Activated B cell treated with CpG ODN at 0.5 μM for 24 hours (primary cell): Measurements from ENCODE around the gene WDR7. TPM values are rescaled to one million over a fixed set of nuclear protein-coding genes. Genes with fewer than 3 reads are reported as not detected.

Source experiments
- ATAC-seq: fragments of 200-7000 bp; cut with Tn5 transposase; one replicate; pipeline ENCODE4 v1.10.0; 2021; ENCODE audit warnings: low read depth, mild to moderate bottlenecking, moderate library complexity
- CTCF ChIA-PET: fragments of 350-600 bp; sonication (Branson Sonifier 250); formaldehyde crosslinking; loops from one replicate; lab custom pipeline; 2021; ENCODE audit warnings: antibody characterized with exemption; lab: Charles Lee
- POLR2A ChIA-PET: fragments of 350-600 bp; sonication (Branson Sonifier 250); formaldehyde crosslinking; loops from one replicate; lab custom pipeline; 2021; ENCODE audit warnings: antibody characterized with exemption; lab: Charles Lee
- DNase-seq: peaks from one replicate; pipeline ENCODE4 v3.0.0; 2022
- H3K27ac Mint-ChIP-seq: one replicate; pipeline ENCODE4 v1.8.0; 2020; ENCODE audit warnings: mixed read lengths
- H3K27me3 Mint-ChIP-seq: one replicate; pipeline ENCODE4 v1.8.0; 2021; ENCODE audit warnings: mixed read lengths
- H3K36me3 Mint-ChIP-seq: one replicate; pipeline ENCODE4 v1.8.0; 2021; ENCODE audit warnings: low read depth, mixed read lengths
- H3K4me1 Mint-ChIP-seq: one replicate; pipeline ENCODE4 v1.8.0; 2021; ENCODE audit warnings: mixed read lengths
- H3K4me3 Mint-ChIP-seq: one replicate; pipeline ENCODE4 v1.8.0; 2020; ENCODE audit warnings: mild to moderate bottlenecking, mixed read lengths
- H3K9me3 Mint-ChIP-seq: one replicate; pipeline ENCODE4 v1.8.0; 2020; ENCODE audit warnings: mixed read lengths
- CTCF ChIP-seq: fragments of 200-600 bp; IDR thresholded peaks from one replicate; pipeline ENCODE4 v1.8.0; 2022; ENCODE audit warnings: antibody characterized with exemption, mild to moderate bottlenecking
- intact Hi-C: fragments of 100-400 bp; cut with micrococcal nuclease; formaldehyde crosslinking; loops from one replicate; pipeline ENCODE4 v1.15.1; 2024
- total RNA-seq: library from RNA; stranded (reverse); gene quantifications from 2 replicates; pipeline ENCODE4 v1.2.3, GENCODE V29; 2022

WDR7 gene
- total RNA-seq, 1 donor from 2014 or later, result 33.4 TPM

DNA sequence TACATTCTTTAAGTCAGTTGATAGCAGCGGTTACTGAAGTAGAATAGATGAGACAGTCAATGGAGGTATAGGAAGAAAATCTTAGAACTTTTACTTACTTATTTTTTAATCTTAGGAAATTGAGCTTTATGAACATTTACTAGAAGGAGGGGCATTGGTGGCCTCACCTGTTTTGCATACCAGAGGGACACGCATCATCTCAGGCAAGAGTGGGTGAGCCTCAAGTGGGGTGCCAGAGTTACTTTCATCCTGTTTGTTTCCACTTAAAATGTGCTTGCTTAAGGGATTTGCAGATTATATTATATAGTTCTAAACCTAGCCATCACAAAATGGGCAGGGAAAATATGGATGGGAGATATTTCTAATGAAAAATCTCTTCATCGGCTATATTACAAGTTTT lies 61.6 kb downstream of the WDR7 start:
- intact Hi-C loops, result no loop called here
- no peak for TF ChIP-seq CTCF
- no peak for ATAC-seq
- Mint-ChIP-seq H3K4me3 (no peak overlapping the region), H3K9me3 (no peaks in the 10 kb centered on the region), H3K4me1 (peaks cover 5% of the 10 kb centered on the region), H3K36me3 (peaks cover 3% of the 10 kb centered on the region), H3K27me3 (no peaks in the 10 kb centered on the region), H3K27ac (no peak overlapping the region)
- ChIA-PET CTCF (no interaction called here), POLR2A (no interaction called here)
- DNase-seq, result no peak

GRCh38 chr18:56715121-56715520 lies 64.0 kb downstream of the WDR7 start:
- Mint-ChIP-seq H3K27ac (no peak overlapping the region), H3K36me3 (peaks cover 17% of the 10 kb centered on the region), H3K4me3 (no peak overlapping the region), H3K27me3 (no peaks in the 10 kb centered on the region), H3K9me3 (no peaks in the 10 kb centered on the region), H3K4me1 (peaks cover 5% of the 10 kb centered on the region)
- ChIA-PET CTCF (interaction anchor here (1.2 kb wide), 1 partner anchor 12 kb away, joined by 3 read pairs; no protein-coding TSS in a partner anchor), POLR2A (no interaction called here)
- intact Hi-C loops, result no loop called here
- no peak for TF ChIP-seq CTCF
- ATAC-seq (no peak), DNase-seq (no peak)

- ChIA-PET CTCF (interaction anchor here (1.2 kb wide), 1 partner anchor 13 kb away, joined by 3 read pairs; no protein-coding TSS in a partner anchor), POLR2A (no interaction called here)
- Mint-ChIP-seq H3K4me1 (peaks cover 5% of the 10 kb centered on the region), H3K9me3 (no peaks in the 10 kb centered on the region), H3K27ac (no peak overlapping the region), H3K4me3 (no peak overlapping the region), H3K36me3 (peaks cover 20% of the 10 kb centered on the region), H3K27me3 (no peaks in the 10 kb centered on the region)
- ATAC-seq (no peak), DNase-seq (no peak)
- intact Hi-C loops, result no loop called here
- no peak for TF ChIP-seq CTCF
Measured at GRCh38 chr18:56716692-56717146, 65.6 kb downstream of the WDR7 start.

DNA sequence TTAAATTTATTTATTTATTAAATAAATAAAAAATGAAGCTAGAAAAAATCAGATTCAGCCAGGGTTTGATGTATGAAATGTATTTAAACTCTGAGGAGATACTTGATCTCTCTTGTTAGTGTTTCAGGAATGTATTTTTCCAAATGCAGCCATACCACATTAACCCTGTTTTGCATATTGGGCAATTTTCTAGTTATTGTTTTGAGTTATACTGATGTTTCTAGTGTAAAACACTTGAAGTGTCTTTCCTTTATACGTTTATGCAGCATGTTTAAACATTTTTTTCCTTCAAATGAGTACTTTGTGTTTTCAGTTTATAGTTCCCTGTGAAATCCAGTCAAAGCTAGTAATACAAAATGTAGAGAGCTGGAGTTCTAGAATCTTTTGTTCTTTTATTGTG lies 69.9 kb downstream of the WDR7 start:
- intact Hi-C loops, result no loop called here
- Mint-ChIP-seq H3K4me3 (no peak overlapping the region), H3K27ac (no peak overlapping the region), H3K27me3 (no peaks in the 10 kb centered on the region), H3K9me3 (no peaks in the 10 kb centered on the region), H3K4me1 (no peaks in the 10 kb centered on the region), H3K36me3 (peaks cover 40% of the 10 kb centered on the region)
- CTCF ChIA-PET, result no interaction called here
- ATAC-seq (no peak), DNase-seq (no peak)
- no peak for TF ChIP-seq CTCF
- POLR2A ChIA-PET, result no interaction called here

- H3K4me3 Mint-ChIP-seq, result no peak overlapping the region
- no peak overlapping the region for H3K27ac Mint-ChIP-seq
- TF ChIP-seq CTCF, result no peak
- no peak for DNase-seq
- intact Hi-C loops, result no loop called here
- POLR2A ChIA-PET, result no interaction called here
- no peak for ATAC-seq
- no peaks in the 10 kb centered on the region for H3K4me1 Mint-ChIP-seq
- CTCF ChIA-PET, result no interaction called here
- H3K36me3 Mint-ChIP-seq, result peaks cover 42% of the 10 kb centered on the region
- H3K27me3 Mint-ChIP-seq, result no peaks in the 10 kb centered on the region
- no peaks in the 10 kb centered on the region for H3K9me3 Mint-ChIP-seq
Measured at GRCh38 chr18:56721491-56721890, 70.3 kb downstream of the WDR7 start.
